GM21381 (cell line): Measurements from ENCODE around the gene AFF3.

Experiments used
- ATAC-seq: cut with Tn5 transposase; IDR thresholded peaks from one replicate; pipeline ENCODE4 v1.9.1; 2021; ENCODE audit warnings: mild to moderate bottlenecking, moderate library complexity; ENCODE audit not compliant: unreplicated experiment

The AFF3 gene

DNA sequence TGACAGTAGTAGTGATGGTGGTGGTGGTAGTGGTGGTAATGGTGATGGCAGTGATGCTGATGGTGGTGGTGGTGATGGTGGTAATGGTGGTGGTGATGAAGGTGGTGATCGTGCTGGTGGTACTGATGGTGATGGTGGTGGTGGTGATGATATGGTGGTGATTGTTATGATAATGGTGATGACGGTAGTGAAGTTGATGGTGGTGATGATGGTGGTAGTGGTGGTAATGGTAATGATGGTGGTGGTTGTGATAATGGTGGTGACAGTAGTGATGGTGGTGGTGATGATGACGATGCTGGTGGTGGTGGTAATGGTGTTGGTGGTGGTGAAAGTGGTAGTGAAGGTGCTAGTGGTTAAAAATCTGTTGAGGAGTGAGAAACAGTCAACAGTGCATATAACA is 125.6 kb downstream of the AFF3 start:
- no peak for ATAC-seq

DNA sequence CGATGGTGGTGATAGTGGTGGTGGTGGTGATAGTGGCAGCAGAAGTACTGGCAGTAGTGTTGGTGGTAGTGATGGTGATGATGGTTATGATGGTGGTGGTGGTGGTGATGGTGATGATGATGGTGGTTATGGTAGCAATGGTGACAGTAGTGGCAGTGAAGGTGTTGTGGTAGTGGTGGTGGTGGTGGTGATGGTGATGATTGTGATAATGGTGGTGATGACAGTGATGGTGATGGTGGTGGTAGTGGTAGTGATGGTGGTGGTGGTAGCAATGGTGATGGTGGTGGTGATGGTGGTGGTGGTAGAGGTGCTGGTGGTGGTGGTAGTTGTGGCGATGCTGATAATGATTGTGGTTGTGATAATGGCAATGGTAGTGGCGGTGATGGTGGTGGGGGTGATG is 126.5 kb downstream of the AFF3 start:
- no peak for ATAC-seq

DNA sequence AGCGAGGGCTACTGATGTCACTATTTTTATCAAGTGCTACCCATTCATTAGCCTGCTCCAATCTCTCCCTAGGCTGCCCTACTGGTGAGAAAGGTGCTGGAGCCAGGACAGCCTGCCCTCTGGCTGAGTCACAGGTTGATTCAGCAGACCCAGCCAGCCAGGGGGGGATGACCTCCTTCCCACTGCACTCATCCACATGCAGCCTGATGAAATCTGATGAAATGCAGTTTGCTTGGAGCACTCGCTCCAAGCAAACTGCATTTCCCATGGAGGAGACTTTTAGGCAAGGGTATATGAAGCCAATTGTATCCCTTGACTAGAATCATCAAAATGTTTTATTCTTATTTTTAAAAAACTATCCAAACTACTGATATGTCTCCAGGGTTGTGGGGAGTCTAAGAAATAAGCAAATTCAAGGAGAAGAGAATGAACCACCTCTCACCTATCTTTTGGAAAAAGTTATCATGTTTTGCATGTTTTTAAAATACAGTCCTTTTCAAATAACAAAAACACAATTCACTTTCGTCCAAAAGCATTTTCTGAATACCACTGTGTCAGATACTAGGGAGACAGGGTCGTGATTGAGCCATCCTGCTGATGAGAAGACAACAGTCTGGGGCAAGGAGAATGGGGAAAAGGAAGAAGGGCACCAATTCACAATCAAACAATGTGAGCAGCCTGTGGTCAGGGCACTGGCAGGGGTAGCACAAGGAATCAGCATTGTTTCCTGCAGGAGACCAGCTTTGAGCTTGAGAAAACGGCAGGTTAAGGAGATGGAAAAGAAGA is 128.3 kb downstream of the AFF3 start:
- no peak for ATAC-seq

DNA sequence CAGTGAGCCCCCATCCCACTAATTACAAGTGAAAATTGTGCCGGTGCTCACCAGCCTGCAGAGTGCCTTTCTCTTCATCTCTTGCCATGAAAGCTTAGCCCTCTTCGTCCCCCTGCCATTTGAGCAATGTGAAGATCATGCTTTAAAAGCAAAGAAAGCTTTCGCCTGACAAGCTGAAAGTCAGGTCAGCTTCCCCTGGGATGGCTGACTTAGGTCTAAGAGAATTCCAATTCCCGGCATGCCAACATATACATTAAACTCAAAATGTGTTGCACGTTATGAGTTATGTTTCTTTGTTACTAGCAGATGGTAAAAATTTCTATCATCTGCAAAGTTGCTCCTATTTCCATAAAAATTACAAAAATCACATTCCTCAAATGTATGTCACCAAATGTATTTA is 129.8 kb downstream of the AFF3 start:
- no peak for ATAC-seq

DNA sequence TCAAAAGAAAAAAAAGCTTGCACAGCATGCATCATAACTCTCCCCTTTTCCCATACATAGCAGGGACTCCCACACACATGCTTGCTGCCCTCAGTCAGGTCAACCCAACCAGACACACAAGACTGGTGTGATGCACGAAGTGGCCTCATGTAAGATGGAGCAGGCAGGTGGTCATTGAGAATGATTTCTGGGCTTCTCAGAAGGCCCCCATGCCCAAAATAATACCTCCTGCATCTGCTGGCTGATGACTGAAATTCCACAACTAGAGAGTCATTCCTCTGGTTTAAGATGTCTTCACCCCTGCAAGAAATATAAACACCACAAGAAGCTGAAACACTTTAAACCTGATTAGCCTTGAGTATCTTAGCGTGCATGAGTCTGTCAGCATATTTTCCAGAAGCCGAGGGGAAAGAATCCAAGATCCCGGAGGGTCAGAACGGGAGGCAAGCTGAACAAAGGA is 131.1 kb downstream of the AFF3 start:
- no peak for ATAC-seq

DNA sequence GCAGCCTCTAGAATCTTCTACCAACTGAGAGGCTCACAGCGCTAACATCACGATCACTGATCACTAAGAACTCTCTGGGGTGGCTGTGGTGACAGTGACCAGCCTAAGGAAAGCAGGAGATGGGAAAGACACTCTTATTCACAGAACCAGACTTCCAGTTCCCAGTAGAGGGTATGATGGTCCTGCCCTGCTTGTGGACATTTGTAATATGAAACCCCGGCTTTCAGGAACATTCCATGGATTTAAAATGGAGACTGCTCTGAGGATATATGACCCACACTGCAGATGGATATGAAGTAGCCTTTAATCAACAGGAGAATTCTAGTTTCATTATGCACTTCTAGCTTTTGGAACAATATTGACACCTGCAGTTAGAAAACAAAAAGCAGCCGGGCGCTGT is 131.8 kb downstream of the AFF3 start:
- no peak for ATAC-seq

DNA sequence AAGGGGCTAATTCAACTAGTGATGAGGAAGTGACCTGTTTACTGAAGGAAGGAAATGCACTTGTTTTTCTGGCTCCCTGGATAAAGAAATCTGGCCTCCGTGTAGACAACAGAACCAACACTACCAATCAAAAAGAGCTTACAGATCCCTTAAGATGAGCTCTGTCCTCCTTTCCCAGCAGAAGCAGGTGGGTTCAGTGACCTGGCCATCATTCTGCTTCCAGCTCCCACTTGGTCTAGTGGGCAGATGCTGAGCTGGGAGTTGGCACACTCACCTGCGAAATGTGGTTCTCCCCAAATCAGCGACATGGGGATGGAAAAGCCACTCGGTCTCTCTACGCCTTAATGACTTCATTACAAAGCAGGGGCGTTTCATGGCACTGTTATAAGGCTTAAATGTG is 132.6 kb downstream of the AFF3 start:
- ATAC-seq = no peak

DNA sequence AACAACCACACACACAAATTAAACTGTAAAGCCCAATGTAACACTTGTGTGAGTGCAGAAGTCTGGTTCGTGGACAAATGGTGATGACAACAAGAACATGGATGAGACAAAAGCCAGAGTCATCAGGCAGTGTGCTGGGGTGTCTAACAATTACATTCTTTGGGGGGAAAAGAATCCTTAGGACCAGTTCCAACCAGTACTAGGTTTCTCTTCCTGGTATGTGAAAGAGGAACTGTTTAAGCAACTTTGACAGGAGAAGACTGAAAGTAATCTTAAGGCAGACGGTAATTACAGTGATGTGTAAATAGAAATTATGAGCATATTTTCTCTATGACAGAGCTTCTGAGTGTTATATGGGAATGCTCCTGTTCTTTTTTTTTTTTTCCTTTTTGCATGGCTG is 133.4 kb downstream of the AFF3 start:
- no peak for ATAC-seq

DNA sequence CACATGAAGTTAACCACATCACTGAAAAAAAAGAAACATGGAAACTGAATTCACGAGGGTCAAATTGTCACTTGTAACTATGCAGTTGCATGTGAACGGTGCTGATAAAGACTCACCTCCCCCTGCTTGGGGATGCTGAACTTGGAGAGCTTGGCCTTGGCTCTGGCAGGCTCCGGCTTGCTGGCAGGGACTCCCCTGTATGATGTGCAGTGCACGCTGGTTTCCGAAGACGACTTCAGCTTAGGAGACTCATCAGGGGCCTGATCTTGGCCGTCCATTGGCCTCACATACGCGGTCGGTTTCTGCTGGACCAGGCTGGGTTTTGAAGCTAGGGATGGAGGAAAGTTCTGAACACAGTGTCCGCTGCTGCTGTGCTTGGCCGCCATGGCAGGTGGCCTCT is 135.9 kb downstream of the AFF3 start:
- ATAC-seq = no peak

DNA sequence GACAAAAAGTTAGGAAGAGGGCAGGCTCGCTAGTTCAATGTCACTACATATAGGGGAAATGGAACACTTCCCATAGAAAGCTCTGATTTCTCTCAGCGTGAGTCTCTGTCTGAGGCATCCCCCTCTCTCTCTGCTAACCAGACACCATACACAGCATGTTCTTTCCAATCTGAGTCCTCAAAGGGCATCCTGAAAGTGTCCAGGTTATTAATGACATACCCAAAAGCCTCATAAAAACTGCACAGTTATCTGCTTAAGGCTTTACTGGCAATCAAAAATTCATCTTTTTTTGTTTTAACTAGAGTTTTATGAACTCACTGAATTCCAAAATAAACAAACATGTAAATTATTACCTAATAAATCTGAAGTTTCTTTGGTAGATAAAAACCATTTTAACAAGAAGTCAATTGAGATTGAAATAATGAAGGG is 137.4 kb downstream of the AFF3 start:
- no peak for ATAC-seq

DNA sequence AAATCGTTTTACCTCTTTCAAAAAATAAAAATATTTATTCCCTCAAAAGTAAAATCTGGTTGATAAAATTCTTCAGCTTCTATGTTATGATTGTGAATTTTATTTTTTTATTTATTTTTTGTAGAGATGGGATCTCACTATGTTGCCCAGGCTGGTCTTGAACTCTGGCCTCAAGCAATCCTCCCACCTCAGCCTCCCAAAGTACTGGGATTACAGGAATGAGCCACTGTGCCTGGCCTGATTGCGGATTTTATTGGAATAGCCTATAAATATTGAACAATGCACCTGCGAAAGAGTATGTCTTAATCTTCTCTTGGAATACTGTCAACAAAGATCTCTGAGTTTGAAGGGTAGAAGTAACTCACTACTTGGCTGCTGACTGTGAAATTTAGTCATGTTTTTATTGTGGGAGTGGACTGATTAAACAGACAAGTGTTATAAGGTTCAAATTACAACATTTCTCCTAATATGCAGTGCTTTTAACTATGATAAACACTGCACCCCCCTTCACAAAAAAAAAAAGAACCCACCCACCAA is 138.0 kb downstream of the AFF3 start:
- ATAC-seq = no peak

DNA sequence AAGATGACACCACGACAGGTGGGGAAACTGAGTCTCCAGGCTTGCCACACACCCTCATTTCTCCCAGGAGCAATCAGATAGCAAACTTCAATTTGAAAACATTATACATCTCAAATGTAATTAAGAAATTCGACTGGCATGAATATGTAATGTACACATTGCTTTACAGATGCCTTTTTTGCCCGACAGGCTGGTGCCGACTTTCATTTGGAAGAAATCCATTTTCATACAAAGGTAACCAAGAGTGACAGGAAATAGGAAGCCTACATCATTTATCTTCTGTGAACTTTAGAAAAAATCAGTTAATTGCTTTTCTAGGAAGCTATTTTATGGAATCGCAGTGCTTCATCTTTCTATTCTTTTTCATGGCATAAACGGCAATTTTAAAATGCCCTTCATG is 140.3 kb downstream of the AFF3 start:
- ATAC-seq = no peak

DNA sequence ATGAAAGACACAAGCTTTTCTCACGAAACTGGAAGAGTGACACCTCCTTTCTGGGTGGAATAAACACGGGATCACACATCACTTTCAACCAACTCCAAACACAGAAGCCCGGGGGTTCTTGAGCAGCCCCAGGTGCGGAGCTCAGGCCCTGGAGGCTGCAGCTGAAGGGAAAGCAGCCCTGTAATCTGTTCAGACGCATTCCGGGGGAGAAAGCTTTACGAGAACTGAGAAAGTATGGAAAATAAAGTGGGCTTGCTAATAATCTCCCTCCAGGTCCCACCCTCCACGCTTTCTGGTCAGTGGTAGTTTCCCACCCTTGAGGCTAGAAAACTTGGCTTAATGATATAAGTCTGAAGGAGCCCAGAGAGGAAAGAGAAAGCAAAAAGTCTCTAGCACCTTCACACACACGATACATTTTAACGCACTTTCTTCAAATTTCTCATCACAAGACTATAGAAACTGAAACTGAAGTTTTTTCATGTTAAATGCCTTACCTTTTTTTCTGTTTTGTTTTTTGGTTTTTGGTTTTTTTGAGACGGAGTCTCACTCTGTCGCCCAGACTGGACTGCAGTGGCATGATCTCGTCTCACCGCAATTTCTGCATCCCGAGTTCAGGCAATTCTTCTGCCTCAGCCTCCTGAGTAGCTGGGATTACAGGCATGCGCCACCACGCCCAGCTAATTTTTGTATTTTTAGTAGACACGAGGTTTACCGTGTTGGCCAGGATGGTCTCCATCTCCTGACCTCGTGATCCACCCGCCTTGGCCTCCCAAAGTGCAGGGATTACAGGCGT is 141.3 kb downstream of the AFF3 start:
- ATAC-seq = no peak

DNA sequence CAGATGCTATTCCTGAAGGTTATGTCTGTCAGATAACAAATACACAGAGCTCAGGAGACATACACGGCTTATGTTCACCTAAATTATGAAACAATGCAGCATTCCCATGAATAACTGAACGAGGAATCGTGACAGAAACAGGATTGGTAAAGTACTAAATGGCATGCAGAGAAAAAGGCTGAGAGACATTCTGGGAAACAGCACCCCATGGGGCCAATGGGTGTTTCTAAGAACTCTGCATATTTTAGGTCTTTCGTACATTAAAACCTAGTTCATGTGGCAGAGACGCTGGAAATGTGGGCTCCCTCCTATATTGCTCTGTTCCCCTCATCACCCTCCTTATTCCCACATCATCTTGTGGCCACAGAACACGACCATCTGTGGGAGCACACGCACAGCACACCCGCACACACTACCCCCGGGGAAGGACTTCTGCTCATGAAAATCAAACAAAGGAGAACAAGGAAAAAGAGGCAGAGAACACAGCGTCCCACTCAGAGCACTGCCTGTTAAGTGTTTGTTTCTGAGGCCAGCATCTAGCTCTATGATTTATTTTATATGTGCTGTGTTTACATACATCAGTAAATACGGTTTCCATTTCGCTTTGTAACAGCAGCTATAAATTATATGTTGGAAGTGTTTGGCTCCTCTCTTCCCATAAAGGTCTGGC is 143.6 kb downstream of the AFF3 start:
- no peak for ATAC-seq

DNA sequence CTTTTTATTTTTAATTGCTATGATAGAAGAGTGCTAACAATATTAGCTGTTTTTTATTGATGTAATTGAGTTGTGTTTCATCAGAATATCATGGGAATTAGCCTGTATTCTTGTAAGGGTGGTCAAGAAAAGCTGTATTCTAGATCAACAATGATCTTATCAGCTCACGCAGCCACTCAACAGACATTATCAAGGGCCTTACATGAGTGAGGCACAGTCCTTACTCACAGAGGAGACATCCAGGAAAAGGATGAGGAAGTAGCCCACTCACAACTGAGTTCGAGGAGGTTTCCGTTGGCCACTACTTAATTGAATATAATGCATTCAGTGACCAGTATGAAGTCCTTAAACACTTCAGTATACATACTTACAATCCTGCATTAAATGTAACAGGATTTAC is 152.5 kb downstream of the AFF3 start:
- ATAC-seq = no peak

DNA sequence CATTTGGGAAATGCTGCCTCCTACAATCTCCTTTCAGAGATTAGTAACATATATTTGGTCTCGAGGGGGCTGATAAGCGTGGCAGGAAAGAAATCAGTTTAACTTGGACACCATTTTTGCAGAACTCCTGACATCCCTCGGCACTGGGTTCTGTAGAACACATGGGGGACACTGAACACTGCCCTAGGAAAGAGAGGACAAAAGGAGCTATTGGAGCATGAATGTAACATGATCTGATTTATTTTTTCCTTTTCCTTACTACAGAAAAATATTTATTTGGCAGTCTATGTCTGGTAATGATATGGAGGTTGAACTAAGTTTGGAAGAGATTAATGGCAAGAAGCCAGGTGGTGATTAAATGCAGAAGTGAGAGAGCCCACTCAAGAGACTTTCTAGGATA is 153.8 kb downstream of the AFF3 start:
- no peak for ATAC-seq

DNA sequence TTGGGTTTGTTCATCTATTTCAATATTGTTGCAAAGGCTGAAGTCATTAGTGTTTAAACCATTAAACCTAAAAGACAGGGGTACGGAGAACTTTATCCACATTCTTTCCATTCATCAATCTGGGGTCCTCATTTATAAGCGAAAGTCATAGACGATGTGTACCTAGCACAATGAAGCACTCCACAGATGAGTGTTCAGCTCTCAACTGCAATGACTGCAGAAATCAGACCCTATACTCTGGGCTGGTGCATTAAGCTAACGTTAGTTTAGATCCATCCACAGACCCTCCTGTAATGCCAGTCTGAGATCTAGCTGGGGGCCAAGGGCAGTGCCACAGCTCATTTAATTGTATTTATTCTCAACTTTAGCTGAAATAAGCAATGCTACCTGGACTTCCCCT is 155.2 kb downstream of the AFF3 start:
- ATAC-seq = no peak

DNA sequence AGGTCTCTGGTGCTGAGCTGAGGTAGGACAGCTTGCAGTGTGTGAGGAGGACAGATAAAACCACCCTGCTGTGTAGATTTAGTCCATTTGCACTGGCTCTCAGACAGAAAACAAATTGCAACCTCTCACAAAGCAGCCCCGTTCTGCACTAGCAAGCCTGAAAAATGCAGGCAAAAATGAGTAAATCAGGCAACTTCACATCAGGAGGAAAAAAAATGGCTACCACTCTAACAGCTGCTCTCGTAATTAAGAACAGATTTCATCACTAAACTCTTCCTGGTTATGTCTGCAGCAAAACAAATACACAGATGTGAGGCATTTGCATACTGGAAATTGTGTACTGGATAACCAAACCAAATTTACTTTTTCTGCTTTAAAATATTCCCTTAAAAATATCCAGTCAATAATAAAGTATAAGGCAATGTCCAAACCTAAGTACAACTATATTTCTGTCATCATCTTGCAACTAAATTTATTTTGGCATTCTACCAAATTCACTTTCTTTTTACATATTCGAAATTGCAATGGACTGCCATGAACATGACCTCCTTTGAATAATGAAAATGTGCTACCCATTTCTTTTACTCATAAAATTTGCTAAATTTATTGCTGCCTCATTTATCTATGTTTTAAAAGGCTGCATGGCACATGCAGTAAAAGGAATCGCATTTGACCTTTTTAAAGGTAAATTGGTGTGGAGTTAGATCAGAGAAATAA is 157.4 kb downstream of the AFF3 start:
- ATAC-seq = no peak

DNA sequence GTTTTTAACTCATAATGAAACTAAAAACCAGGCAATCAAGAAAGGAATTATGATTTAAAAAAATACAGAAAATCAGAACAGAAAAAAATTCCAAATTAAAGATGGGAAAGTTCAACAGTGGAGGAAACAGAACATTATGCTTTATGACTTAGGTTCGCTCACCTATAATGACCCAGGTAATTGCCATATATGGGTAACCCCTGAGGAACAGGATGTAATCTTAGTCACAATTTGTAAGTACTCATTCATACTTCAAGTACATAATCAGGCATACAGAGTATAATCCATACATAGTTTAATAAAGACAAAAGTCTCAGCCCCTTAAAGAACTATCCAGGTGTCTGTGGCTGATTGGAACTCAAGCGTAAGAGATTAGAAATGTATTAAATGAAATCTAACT is 159.6 kb downstream of the AFF3 start:
- no peak for ATAC-seq

DNA sequence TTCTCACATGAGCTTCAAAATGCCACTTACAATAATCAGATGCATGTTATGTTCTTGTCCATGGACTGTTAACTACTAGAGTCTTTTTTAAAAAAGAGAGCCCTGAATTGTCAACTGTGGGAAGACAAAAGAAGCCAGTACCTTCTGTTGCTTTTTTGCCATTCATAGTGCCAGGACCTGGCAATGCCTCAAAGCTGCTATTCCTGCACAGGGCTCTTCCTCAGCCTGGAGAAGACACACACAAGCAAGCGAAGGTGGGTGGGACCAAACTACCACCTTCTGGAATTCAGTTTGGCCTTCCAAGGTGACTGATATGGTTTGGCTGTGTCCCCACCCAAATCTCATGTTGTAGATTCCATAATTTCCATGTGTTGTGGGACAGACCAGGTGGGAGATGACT is 160.6 kb downstream of the AFF3 start:
- ATAC-seq = no peak

DNA sequence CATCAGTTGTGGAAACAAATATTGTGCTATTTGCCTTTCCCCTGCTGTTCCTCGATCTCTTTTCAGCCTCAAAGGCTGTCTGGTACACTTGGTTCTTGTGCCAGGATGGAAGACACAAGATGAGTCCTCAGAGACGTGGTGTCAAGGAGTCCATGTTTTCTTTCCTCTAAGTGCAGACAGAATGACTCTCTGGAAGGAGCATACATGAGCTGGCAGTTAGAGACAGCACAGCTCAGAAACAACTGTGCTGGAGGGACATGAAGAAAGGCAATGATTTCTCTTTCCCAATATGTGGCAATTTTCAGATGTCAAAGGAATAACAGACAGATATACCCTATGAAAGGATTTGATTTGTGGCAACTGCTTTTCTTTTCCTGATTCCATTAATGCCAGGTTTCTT is 162.2 kb downstream of the AFF3 start:
- ATAC-seq = no peak
